ENCODE results near the gene SCUBE2. TPM values are rescaled to one million over a fixed set of nuclear protein-coding genes. Genes with fewer than 3 reads are reported as not detected.

The SCUBE2 gene
- total RNA-seq, 1 experiment from 2014 or later = 1.9 TPM

GRCh38 chr11:9005087-9005486, 86.3 kb downstream of the SCUBE2 start:
- Mint-ChIP-seq H3K4me3 (peak overlapping the region; percentile 64), H3K4me1 (peaks cover 18% of the 10 kb centered on the region), H3K27ac (no peak overlapping the region), H3K9me3 (peaks cover 7% of the 10 kb centered on the region), H3K36me3 (no peaks in the 10 kb centered on the region), H3K27me3 (ENCODE audit: low read depth) (peaks cover 88% of the 10 kb centered on the region)
- DNase-seq (ENCODE audit: low spot score) (no peak), ATAC-seq (no peak)
- POLR2A ChIA-PET = no interaction called here
- CTCF ChIA-PET = interaction anchor here (0.6 to 2.1 kb wide), 4 partner anchors 11 to 133 kb away, joined by 3 to 11 read pairs (median 4); no protein-coding TSS in a partner anchor
- no peak for TF ChIP-seq CREM (CRISPR knock-in tag; IDR thresholded peaks at IDR 0.05)
- TF ChIP-seq ZNF121 (CRISPR knock-in tag; IDR thresholded peaks at IDR 0.05) = no peak
- TF ChIP-seq FOXP1 (CRISPR knock-in tag; IDR thresholded peaks at IDR 0.05; ENCODE audit: borderline replicate concordance) = no peak
- no peak for TF ChIP-seq TCF7 (CRISPR knock-in tag; IDR thresholded peaks at IDR 0.05; ENCODE audit: low read depth)
- TF ChIP-seq NR3C1 (CRISPR knock-in tag; conservative IDR thresholded peaks at IDR 0.05; ENCODE audit: low read depth) = no peak

- Mint-ChIP-seq H3K36me3 (no peaks in the 10 kb centered on the region), H3K27ac (no peak overlapping the region), H3K27me3 (ENCODE audit: low read depth) (peaks cover 85% of the 10 kb centered on the region), H3K4me3 (peak overlapping the region; percentile 64), H3K4me1 (peaks cover 18% of the 10 kb centered on the region), H3K9me3 (no peaks in the 10 kb centered on the region; the same call in 1 of the 2 replicates)
- CTCF ChIA-PET = interaction anchor here (1.0 to 2.1 kb wide), 9 partner anchors 11 to 503 kb away, joined by 3 to 11 read pairs (median 6); no protein-coding TSS in a partner anchor
- DNase-seq (ENCODE audit: low spot score) (peak; percentile 68), ATAC-seq (peak; percentile 59)
- POLR2A ChIA-PET = no interaction called here
- TF ChIP-seq, protein P1, sequence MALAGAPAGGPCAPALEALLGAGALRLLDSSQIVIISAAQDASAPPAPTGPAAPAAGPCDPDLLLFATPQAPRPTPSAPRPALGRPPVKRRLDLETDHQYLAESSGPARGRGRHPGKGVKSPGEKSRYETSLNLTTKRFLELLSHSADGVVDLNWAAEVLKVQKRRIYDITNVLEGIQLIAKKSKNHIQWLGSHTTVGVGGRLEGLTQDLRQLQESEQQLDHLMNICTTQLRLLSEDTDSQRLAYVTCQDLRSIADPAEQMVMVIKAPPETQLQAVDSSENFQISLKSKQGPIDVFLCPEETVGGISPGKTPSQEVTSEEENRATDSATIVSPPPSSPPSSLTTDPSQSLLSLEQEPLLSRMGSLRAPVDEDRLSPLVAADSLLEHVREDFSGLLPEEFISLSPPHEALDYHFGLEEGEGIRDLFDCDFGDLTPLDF (CRISPR knock-in tag; IDR thresholded peaks at IDR 0.05) = 0 out of 2 replicates have a peak, but pooled peaks have one; percentile 14
- TF ChIP-seq, protein P2, sequence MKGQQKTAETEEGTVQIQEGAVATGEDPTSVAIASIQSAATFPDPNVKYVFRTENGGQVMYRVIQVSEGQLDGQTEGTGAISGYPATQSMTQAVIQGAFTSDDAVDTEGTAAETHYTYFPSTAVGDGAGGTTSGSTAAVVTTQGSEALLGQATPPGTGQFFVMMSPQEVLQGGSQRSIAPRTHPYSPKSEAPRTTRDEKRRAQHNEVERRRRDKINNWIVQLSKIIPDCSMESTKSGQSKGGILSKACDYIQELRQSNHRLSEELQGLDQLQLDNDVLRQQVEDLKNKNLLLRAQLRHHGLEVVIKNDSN (CRISPR knock-in tag; IDR thresholded peaks at IDR 0.05) = peak; percentile 95
- peak; percentile 68; the same call in 1 of the 2 replicates for TF ChIP-seq TP53 (CRISPR knock-in tag; IDR thresholded peaks at IDR 0.05)
- TF ChIP-seq NFE2L1 (CRISPR knock-in tag; IDR thresholded peaks at IDR 0.05) = 0 out of 2 replicates have a peak, but pooled peaks have one; percentile 37
- no peak for TF ChIP-seq ESRRA (CRISPR knock-in tag; IDR thresholded peaks at IDR 0.05; ENCODE audit: borderline replicate concordance)
- TF ChIP-seq HMGXB4 (CRISPR knock-in tag; IDR thresholded peaks at IDR 0.05) = peak; percentile 84; the same call in 1 of the 2 replicates
- TF ChIP-seq ZNF396 (CRISPR knock-in tag; IDR thresholded peaks at IDR 0.05; ENCODE audit: borderline replicate concordance) = no peak
- peak; percentile 10; the same call in 1 of the 2 replicates for TF ChIP-seq ARID4B (CRISPR knock-in tag; IDR thresholded peaks at IDR 0.05; ENCODE audit: borderline replicate concordance)
- TF ChIP-seq USF2 (CRISPR knock-in tag; IDR thresholded peaks at IDR 0.05) = peak; percentile 95
- 0 out of 2 replicates have a peak, but pooled peaks have one; percentile 16 for TF ChIP-seq ZNF219 (CRISPR knock-in tag; IDR thresholded peaks at IDR 0.05; ENCODE audit: borderline replicate concordance)
- peak; percentile 8; the same call in 1 of the 2 replicates for TF ChIP-seq TEAD1 (CRISPR knock-in tag; IDR thresholded peaks at IDR 0.05)
- TF ChIP-seq, protein P3, sequence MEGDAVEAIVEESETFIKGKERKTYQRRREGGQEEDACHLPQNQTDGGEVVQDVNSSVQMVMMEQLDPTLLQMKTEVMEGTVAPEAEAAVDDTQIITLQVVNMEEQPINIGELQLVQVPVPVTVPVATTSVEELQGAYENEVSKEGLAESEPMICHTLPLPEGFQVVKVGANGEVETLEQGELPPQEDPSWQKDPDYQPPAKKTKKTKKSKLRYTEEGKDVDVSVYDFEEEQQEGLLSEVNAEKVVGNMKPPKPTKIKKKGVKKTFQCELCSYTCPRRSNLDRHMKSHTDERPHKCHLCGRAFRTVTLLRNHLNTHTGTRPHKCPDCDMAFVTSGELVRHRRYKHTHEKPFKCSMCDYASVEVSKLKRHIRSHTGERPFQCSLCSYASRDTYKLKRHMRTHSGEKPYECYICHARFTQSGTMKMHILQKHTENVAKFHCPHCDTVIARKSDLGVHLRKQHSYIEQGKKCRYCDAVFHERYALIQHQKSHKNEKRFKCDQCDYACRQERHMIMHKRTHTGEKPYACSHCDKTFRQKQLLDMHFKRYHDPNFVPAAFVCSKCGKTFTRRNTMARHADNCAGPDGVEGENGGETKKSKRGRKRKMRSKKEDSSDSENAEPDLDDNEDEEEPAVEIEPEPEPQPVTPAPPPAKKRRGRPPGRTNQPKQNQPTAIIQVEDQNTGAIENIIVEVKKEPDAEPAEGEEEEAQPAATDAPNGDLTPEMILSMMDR (IDR thresholded peaks at IDR 0.05) = no peak
These were observed 87.0 kb downstream of the SCUBE2 start for GRCh38 chr11:9004183-9004926.

All from WTC11 (cell line).